ENCODE data around the gene RERE.

Gene RERE

DNA sequence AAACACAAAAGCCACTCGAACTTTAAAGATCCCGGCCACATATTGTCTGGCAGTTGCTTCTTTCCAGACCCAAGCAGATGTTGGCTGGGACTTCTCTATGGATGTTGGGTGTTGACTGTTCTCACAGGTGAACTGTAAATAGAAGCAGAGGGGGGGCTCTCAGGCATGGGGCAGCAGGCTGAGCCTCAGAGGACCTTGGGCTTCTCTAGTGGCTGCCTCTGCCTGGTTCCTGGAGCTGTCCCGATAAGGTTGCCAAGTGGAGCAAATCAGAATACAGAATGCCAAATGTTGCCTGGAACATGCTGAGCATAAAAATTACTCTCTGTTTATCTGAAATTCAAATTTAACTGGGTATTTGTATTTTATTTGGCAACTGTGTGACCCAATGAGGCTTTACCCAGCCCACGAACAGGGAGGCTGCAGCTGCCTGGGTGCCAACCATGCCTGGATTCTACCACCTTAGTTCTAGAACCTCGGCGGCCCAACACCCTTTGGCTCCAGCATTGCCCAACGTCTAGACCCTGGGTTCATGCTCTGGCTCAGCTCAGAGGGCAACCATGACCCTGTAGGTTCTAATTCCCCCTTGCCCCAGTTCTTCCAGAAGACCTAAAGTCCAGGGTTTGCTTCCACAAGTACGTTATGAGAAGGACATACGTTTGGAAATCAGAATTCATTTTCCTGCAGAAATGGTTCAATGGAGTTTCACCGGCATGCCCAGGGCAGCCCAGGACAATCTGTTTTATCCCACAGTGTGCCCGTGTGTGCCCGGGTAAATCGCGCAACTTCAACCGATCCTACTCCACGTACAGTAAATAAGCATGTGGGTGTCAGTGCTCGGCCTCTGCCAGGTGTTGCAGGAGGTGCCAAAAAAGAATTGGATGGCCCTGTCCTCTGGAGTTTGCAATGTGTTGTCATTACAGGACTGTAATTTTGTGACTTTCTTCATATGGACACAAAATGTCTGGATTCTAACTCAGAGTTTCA is 504.9 kb downstream of the RERE start:
- DNase-seq: no peak

DNA sequence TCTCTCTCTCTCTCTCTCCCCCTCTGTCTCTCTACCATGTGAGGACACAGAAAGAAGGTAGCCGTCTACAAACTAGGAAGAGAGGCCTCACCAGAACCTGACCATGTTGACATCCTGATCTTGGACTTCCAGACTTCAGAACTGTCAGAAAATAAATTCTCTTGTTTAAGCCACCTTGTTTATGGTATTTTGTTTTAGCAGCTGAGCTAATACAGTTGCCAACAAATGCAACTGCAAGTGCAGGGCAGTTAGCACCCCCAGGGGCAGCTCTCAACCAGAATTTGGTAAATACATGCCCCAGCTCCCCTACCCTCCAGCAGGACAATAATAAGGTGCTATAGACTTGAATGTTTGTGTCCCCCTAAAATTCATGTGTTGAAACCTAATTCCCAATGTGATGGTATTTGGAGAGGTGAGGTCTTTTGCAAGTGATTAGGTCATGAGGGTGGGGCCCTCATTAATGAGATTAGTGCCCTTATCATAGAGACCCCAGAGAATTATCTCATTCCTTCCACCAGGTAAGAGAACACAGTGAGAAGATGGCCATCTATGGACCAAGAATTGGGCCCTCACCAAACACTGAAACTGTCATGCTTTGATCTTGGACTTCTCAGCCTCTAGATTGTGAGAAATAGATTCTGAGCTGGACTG is 506.2 kb downstream of the RERE start:
- DNase-seq: no peak

DNA sequence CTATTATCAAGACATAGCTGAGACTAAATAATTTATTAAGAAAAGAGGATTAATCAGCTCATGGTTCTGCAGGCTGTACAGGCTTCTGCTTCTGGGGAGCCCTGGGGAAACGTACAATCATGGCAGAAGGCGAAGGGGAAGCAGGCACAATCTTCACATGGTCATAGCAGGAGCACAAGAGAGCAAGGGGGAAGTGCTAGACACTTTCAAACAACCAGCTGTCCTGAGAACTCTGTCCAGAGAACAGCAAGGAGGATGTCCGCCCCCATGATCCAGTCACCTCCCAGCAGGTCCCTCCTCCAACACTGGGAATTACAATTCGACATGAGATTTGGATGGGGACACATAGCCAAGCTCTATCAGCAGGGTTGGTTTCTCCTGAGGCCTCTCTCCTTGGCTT is 509.8 kb downstream of the RERE start:
- no peak for DNase-seq

DNA sequence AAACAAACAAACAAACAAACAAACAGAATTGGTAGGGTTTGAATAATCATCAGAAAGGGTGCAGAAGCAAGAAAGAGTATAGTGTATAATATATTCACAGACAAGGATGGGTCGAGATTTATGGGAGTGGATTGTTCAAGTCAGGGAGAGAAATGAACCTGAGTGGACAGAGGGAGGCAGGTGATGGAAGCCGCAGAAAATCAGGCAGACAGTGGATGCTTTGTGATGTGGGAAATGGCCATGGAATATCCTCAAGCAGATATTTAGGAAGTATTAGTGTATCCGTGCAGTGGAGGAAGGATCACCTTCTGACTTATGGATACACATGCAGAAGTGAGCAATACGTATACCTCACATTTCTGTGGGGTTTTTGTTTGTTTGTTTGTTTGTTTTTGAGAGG is 513.6 kb downstream of the RERE start:
- no peak for DNase-seq

DNA sequence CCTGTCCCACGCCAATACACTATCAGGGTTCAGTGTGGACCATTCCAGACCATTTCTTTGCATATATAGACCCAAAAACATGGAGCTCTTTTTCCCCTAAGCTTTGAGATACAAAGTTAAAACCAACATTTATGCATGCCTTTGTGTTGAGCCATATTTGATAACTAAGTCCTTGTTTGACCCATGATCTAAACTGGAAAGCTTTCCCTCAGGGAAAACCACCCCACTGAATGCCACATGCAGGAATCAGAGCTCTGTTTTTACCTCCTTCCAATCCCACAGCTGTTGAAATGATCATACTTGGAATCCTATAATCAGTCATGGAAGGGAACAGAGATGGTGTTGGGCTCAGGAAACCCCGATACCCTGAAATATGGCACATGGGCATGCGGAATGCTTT is 514.3 kb downstream of the RERE start:
- peak; percentile 57 for DNase-seq

Measured in fibroblast of skin of right quadriceps (primary cell).